B cell (primary cell): ENCODE results near the gene IGF1R. TPM values are rescaled to one million over a fixed set of nuclear protein-coding genes. Genes with fewer than 3 reads are reported as not detected.

Experiments
- ATAC-seq: fragments of 200-7000 bp; cut with Tn5 transposase; one replicate; pipeline ENCODE4 v1.10.0; 2021; ENCODE audit warnings: low read depth, mild to moderate bottlenecking, moderate number of reproducible peaks, moderate library complexity
- CTCF ChIA-PET: fragments of 350-600 bp; sonication (Branson Sonifier 250); formaldehyde crosslinking; loops from one replicate; lab custom pipeline; 2021; ENCODE audit warnings: antibody characterized with exemption, inconsistent platforms; lab: Charles Lee
- POLR2A ChIA-PET: fragments of 350-600 bp; sonication (Branson Sonifier 250); formaldehyde crosslinking; loops from one replicate; lab custom pipeline; 2021; ENCODE audit warnings: antibody characterized with exemption; lab: Charles Lee
- DNase-seq: peaks from one replicate; pipeline ENCODE4 v3.0.0; 2013
- H2AFZ ChIP-seq: 2 replicates; pipeline ENCODE4 v1.6.1; 2012; ENCODE audit warnings: mild to moderate bottlenecking, low read depth, low read length; ENCODE audit not compliant: insufficient read depth, poor library complexity, severe bottlenecking
- H3K27ac ChIP-seq, 2 donors: 1 replicate in 1 of 2; 2 replicates in 1 of 2; pipeline ENCODE4 v1.5.1; 2012 to 2013; ENCODE audit warnings: low read length in 2 of 2, mild to moderate bottlenecking in 2 of 2, moderate library complexity in 1 of 2
- H3K27me3 ChIP-seq, 4 experiments: fragments of 200-600 bp in 1 of 4; sonication (generic) in 1 of 4; replicated peaks in 1 of 4; 1 replicate in 2 of 4; 2 replicates in 2 of 4; pipeline versions ENCODE4 v1.6.1 to v1.7.0; 2013 to 2016; ENCODE audit warnings: low read length in 3 of 4, mild to moderate bottlenecking in 2 of 4, mixed read lengths in 1 of 4, moderate library complexity in 1 of 4; ENCODE audit not compliant: insufficient read depth in 4 of 4, control insufficient read depth in 3 of 4; ENCODE audit errors: control extremely low read depth in 1 of 4
- H3K36me3 ChIP-seq, 2 experiments: replicated peaks in 1 of 2; 1 replicate in 1 of 2; 2 replicates in 1 of 2; pipeline versions ENCODE4 v1.6.1 to v1.7.1; 2013; ENCODE audit warnings: low read length in 1 of 2; ENCODE audit not compliant: insufficient read depth in 2 of 2, control insufficient read depth in 1 of 2; ENCODE audit errors: control extremely low read depth in 1 of 2, extremely low read depth in 1 of 2
- H3K4me1 ChIP-seq, 2 donors: fragments of 200-600 bp in 1 of 2; sonication (generic) in 1 of 2; 1 replicate in 1 of 2; 2 replicates in 1 of 2; pipeline versions ENCODE4 v1.5.1 to v1.6.1; 2013 to 2017; ENCODE audit warnings: low read length in 2 of 2; ENCODE audit not compliant: control insufficient read depth in 2 of 2, insufficient read depth in 2 of 2
- H3K4me2 ChIP-seq: replicated peaks from 2 replicates; pipeline ENCODE3; 2012; ENCODE audit warnings: mild to moderate bottlenecking, low read depth, low read length; ENCODE audit not compliant: poor library complexity, severe bottlenecking
- H3K4me3 ChIP-seq, 5 experiments: fragments of 200-600 bp in 1 of 5; sonication (generic) in 1 of 5; 1 replicate in 3 of 5; 2 replicates in 2 of 5; pipeline versions ENCODE4 v1.5.1 to v1.7.0; 2011 to 2016; ENCODE audit warnings: low read length in 4 of 5, mild to moderate bottlenecking in 4 of 5, low read depth in 2 of 5, control low read depth in 1 of 5, moderate library complexity in 1 of 5; ENCODE audit not compliant: insufficient read depth in 1 of 5; ENCODE audit errors: control extremely low read depth in 1 of 5, extremely low read depth in 1 of 5
- H3K79me2 ChIP-seq: fragments of 200-600 bp; sonication (generic); one replicate; pipeline ENCODE4 v1.6.0; 2016; ENCODE audit warnings: low read length; ENCODE audit not compliant: control insufficient read depth, insufficient read depth
- H3K9ac ChIP-seq: fragments of 200-600 bp; sonication (generic); 2 replicates; pipeline ENCODE4 v1.6.1; 2017; ENCODE audit warnings: mild to moderate bottlenecking, low read length, moderate library complexity
- H3K9me3 ChIP-seq, 3 donors: one replicate each; pipeline versions ENCODE4 v1.6.1 to v1.7.1; 2013; ENCODE audit warnings: low read length in 2 of 3; ENCODE audit not compliant: control insufficient read depth in 2 of 3, insufficient read depth in 1 of 3; ENCODE audit errors: control extremely low read depth in 1 of 3
- H4K20me1 ChIP-seq: 2 replicates; pipeline ENCODE4 v1.6.0; 2012; ENCODE audit warnings: mild to moderate bottlenecking, low read length; ENCODE audit not compliant: insufficient read depth, control insufficient read depth, poor library complexity, severe bottlenecking
- H3K27ac Mint-ChIP-seq: one replicate; pipeline ENCODE4 v1.8.0; 2021; ENCODE audit warnings: mixed read lengths
- H3K27me3 Mint-ChIP-seq: one replicate; pipeline ENCODE4 v1.8.0; 2021; ENCODE audit warnings: mixed read lengths
- H3K4me1 Mint-ChIP-seq: one replicate; pipeline ENCODE4 v1.8.0; 2021; ENCODE audit warnings: mixed read lengths
- H3K4me3 Mint-ChIP-seq: one replicate; pipeline ENCODE4 v1.8.0; 2021; ENCODE audit warnings: mixed read lengths
- H3K9me3 Mint-ChIP-seq: one replicate; pipeline ENCODE4 v1.8.0; 2022; ENCODE audit warnings: mixed read lengths; ENCODE audit not compliant: insufficient read depth
- CTCF ChIP-seq: fragments of 200-600 bp; IDR thresholded peaks from one replicate; pipeline ENCODE4 v1.8.0; 2022; ENCODE audit warnings: antibody characterized with exemption, mild to moderate bottlenecking
- EZH2 ChIP-seq: IDR thresholded peaks from 2 replicates; pipeline ENCODE4 v1.6.1; 2012; ENCODE audit warnings: borderline replicate concordance, low read depth, mild to moderate bottlenecking, moderate library complexity, low read length; ENCODE audit not compliant: insufficient read depth, poor library complexity, severe bottlenecking
- WGBS: methylation state at CpG from one replicate; pipeline ENCODE4 v1.1.5; 2013; ENCODE audit warnings: missing lambda C conversion rate; ENCODE audit not compliant: insufficient coverage; 5-methylcytosine and 5-hydroxymethylcytosine counted together
- intact Hi-C: fragments of 100-400 bp; cut with micrococcal nuclease; formaldehyde crosslinking; loops from one replicate; pipeline ENCODE4 v1.10.0; 2022
- polyA plus RNA-seq: library from polyadenylated mRNA; depleted of rRNA; stranded (reverse); fragments of >200 nt; gene quantifications from 2 replicates; pipeline ENCODE4 v1.2.3, GENCODE V29; 2012
- total RNA-seq, 2 donors: library from RNA; stranded (reverse); fragments of 120-200 nt in 1 of 2; gene quantifications; 1 replicate in 1 of 2; 2 replicates in 1 of 2; pipeline versions ENCODE4 v1.2.3 to v1.2.4, GENCODE V29; 2013 to 2022

IGF1R gene
- total and polyA plus RNA-seq, 2 donors (not counting 1 experiment from before 2014, with no cell fraction given) = 5.4 to 23.1 TPM

GRCh38 chr15:98830034-98830634 is 181.8 kb downstream of the IGF1R start:
- POLR2A ChIA-PET = interaction anchor here (0.7 kb wide), 1 partner anchor 260 kb away, joined by 7 read pairs; no protein-coding TSS in a partner anchor
- no peaks in the 10 kb centered on the region for H3K4me1 ChIP-seq
- WGBS = 100% methylated on average over 2 of the region's 4 CpGs

More at GRCh38 chr15:98830034-98830634, 181.8 kb downstream of the IGF1R start:
- no peaks in the 10 kb centered on the region for H3K36me3 ChIP-seq
- no peak overlapping the region for H3K9ac ChIP-seq
- Mint-ChIP-seq H3K27ac (no peak overlapping the region), H3K9me3 (peaks cover 16% of the 10 kb centered on the region), H3K4me3 (no peak overlapping the region), H3K27me3 (no peaks in the 10 kb centered on the region), H3K4me1 (no peaks in the 10 kb centered on the region)
- DNase-seq = no peak
- no peak overlapping the region for H3K27ac ChIP-seq
- H4K20me1 ChIP-seq = no peaks in the 10 kb centered on the region
- H3K4me2 ChIP-seq = no peak overlapping the region
- no peak for ATAC-seq
- no peaks in the 10 kb centered on the region for H3K27me3 ChIP-seq
- no peak overlapping the region for H2AFZ ChIP-seq
- intact Hi-C loops = no loop called here
- TF ChIP-seq CTCF = no peak
- TF ChIP-seq EZH2 = no peak
- H3K9me3 ChIP-seq = peaks cover 3 to 44% (median 38%) of the 10 kb centered on the region in 3 donors
- CTCF ChIA-PET = no interaction called here
- no peaks in the 10 kb centered on the region for H3K79me2 ChIP-seq
- H3K4me3 ChIP-seq = no peak overlapping the region
